IPS-15b (cell line): ENCODE data around the gene PDE8A.

Source experiments
- H3K27me3 ChIP-seq: one replicate; pipeline ENCODE4 v1.6.1; 2013; ENCODE audit warnings: low read length; ENCODE audit not compliant: control insufficient read depth, insufficient read depth
- H3K36me3 ChIP-seq: one replicate; pipeline ENCODE4 v1.6.1; 2013; ENCODE audit warnings: low read length; ENCODE audit not compliant: control insufficient read depth, insufficient read depth
- H3K4me1 ChIP-seq: one replicate; pipeline ENCODE4 v1.6.1; 2013; ENCODE audit warnings: mild to moderate bottlenecking, low read length; ENCODE audit not compliant: control insufficient read depth, insufficient read depth
- H3K4me3 ChIP-seq: one replicate; pipeline ENCODE4 v1.5.1; 2013; ENCODE audit warnings: low read depth, low read length
- H3K9ac ChIP-seq: one replicate; pipeline ENCODE4 v1.6.1; 2013; ENCODE audit warnings: low read depth, mild to moderate bottlenecking, low read length
- H3K9me3 ChIP-seq: one replicate; pipeline ENCODE4 v1.6.1; 2013; ENCODE audit warnings: mild to moderate bottlenecking, low read length; ENCODE audit not compliant: control insufficient read depth, insufficient read depth

PDE8A gene

DNA sequence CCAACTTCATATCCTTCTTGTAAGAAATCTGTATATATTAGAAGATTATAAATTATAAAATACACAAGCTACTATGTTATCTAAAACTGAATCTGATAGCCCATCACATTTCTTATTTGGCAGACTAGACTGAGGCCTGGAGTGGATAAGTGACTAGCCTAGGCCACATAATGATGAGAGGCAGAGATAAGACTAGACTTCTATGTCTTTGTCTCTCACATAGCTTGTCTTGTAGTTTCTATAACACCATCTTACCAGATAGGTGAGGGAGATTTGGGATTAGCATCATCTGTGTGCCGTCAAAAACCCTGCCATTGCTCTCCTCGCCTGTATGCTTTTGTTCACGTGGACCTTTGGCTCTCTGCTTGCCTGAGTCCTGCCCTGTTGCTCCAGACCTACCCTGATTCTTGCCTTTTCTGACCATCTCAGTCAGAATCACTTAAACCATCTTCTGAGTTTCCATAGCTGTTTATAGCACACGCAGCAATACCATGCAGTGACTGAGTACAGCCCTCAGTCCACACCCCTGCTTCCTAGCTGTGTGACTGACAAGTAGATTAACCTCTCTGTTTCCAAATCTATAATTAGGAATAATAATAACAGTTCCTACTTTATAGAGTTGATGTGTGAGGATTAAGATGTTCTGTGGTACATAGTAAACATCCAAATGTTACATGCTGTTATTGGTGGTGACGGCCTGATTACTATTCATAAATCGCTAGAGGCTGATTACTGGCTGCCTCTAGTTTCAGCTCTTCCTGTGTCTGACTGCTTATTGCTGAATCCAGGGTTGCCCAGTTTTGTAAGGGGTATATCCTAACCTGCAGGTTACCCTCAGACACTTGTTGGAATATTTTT, 49.7 kb downstream of the PDE8A start:
- H3K36me3 ChIP-seq = no peaks in the 10 kb centered on the region
- H3K4me3 ChIP-seq = no peak overlapping the region
- peaks cover 11% of the 10 kb centered on the region for H3K4me1 ChIP-seq
- H3K9ac ChIP-seq = no peak overlapping the region
- H3K27me3 ChIP-seq = no peaks in the 10 kb centered on the region
- H3K9me3 ChIP-seq = no peaks in the 10 kb centered on the region

DNA sequence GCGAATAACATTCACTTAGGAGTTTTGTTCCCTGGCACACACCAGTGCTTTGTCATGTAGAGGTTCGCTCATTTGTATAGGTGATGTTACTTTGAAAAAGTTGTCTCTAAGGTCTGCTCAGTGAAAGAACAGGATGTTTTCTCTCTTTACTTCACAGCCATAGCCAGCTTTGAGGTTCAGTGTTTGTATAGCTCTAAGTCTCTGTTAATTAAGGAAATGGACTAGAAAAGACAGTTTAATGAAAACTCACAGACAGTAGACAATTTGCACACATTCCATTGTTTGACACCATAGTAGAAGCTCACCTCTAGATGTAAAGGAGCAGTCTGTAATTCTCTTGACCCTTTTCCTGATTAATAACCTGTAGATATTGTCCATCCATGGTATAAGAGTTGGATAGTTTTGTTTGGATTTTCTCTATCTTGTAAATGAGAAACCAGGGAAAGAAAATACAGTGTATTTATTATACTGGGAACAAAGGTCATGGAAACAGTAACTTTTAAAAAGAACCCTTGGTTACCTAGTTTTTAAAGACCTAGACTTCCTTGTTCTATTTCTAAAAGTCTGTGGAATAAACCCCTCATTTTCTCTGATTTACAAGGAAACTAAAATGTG, 50.4 kb downstream of the PDE8A start:
- Histone ChIP-seq H3K9me3 (no peaks in the 10 kb centered on the region), H3K36me3 (no peaks in the 10 kb centered on the region), H3K9ac (no peak overlapping the region), H3K4me1 (peaks cover 11% of the 10 kb centered on the region), H3K27me3 (no peaks in the 10 kb centered on the region), H3K4me3 (no peak overlapping the region)

DNA sequence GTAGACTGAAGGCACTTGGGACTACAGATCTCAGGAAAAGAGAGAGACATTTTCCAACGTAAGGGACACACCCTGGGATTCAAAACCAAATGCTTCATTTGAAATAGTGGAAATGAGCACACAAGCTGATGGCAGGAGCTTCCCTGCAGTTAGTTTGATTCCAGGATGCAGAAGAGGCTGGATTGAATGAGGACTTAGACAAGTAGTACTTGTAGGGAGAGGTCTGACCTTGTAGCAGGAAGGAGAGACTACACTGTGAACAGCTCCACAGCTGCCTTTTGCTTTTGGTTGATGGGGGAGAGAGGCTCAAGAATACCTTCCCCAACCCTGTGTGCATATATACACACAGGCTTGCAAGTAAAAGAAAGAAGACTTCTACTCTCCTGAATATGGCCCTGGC, 51.5 kb downstream of the PDE8A start:
- H3K4me3 ChIP-seq = no peak overlapping the region
- no peaks in the 10 kb centered on the region for H3K27me3 ChIP-seq
- peak overlapping the region; percentile 28 for H3K9ac ChIP-seq
- H3K4me1 ChIP-seq = peaks cover 11% of the 10 kb centered on the region
- no peaks in the 10 kb centered on the region for H3K9me3 ChIP-seq
- H3K36me3 ChIP-seq = no peaks in the 10 kb centered on the region

DNA sequence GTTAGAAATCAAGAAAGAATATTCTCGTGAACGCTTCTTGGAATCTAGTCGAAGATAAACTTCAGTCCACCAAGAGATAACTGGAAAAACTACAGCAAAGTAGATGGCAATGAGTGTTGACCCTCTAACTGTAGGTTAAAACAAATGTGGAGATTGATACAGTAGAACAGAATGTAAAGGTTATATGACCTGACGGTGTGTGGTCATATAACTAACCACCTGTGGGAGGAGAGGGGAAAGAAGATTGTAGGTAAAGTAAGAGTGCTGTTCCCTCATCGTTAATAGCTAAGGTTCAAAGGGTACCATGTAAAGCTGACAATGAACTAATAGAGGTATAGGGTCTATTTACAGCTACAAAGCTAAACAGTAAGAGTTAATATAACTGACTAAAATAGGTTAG, 52.6 kb downstream of the PDE8A start:
- Histone ChIP-seq H3K9me3 (no peaks in the 10 kb centered on the region), H3K4me1 (peaks cover 11% of the 10 kb centered on the region), H3K27me3 (no peaks in the 10 kb centered on the region), H3K36me3 (no peaks in the 10 kb centered on the region), H3K9ac (no peak overlapping the region), H3K4me3 (no peak overlapping the region)

DNA sequence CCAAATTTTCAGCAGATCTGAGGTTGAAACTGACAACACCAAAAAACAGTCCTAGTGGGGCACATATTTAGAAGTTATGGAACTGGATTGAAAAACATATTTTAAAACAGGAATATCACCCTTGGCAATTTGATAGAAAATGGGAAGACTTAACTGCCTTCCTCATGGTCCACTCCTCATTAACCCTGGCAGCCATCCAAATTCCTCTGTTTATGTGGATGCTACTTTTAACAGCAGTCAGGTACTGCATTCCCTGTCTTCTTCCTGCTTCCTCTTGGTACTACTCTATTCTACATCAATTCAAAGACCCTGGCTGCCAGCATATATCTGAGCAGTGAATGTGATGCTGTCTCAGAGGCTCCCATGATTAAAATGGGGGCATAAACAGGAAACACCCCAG, 54.3 kb downstream of the PDE8A start:
- Histone ChIP-seq H3K9ac (no peak overlapping the region), H3K4me3 (no peak overlapping the region), H3K27me3 (no peaks in the 10 kb centered on the region), H3K4me1 (peaks cover 11% of the 10 kb centered on the region), H3K9me3 (no peaks in the 10 kb centered on the region), H3K36me3 (no peaks in the 10 kb centered on the region)

DNA sequence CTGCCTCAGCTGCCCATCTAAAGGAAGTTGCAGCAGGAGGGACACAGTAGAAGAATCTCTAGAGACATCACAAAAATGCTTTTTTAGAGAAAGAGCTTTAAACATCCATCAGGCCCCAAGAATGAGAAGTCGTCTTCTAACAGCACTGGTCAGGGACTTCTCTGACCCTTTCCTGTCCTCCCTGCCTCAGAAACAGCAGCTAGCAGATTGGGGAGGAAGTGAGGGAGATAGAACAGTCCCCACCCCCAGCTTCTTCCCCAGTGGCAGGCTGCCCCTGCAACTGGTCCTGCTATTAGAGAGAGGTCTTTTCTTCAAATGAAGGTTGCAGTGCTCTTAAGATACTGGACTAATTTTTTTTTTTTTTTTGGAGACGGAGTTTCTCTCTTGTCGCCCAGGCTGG, 55.1 kb downstream of the PDE8A start:
- H3K27me3 ChIP-seq = no peaks in the 10 kb centered on the region
- H3K4me1 ChIP-seq = peaks cover 9% of the 10 kb centered on the region
- H3K36me3 ChIP-seq = no peaks in the 10 kb centered on the region
- no peaks in the 10 kb centered on the region for H3K9me3 ChIP-seq
- no peak overlapping the region for H3K9ac ChIP-seq
- no peak overlapping the region for H3K4me3 ChIP-seq

DNA sequence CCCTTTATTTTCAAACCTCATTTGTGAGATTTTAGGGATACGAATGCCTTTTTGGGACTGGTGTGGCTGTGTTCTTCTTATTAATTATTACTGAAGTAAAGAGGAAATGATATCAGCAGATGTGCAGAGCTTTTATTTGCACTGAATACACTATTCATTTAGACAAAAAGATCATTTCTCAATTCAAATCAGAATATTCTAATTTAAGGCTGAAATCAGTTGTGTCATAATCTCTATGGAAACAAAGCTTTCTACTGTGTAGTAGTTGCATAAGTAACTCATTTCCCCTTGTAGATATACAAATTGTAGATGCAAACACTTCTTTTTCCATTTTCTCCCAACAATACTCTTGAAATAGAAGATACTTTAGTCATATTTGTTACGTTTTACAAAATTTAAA, 56.0 kb downstream of the PDE8A start:
- Histone ChIP-seq H3K27me3 (no peaks in the 10 kb centered on the region), H3K36me3 (no peaks in the 10 kb centered on the region), H3K4me1 (peaks cover 4% of the 10 kb centered on the region), H3K9ac (no peak overlapping the region), H3K4me3 (no peak overlapping the region), H3K9me3 (no peaks in the 10 kb centered on the region)

DNA sequence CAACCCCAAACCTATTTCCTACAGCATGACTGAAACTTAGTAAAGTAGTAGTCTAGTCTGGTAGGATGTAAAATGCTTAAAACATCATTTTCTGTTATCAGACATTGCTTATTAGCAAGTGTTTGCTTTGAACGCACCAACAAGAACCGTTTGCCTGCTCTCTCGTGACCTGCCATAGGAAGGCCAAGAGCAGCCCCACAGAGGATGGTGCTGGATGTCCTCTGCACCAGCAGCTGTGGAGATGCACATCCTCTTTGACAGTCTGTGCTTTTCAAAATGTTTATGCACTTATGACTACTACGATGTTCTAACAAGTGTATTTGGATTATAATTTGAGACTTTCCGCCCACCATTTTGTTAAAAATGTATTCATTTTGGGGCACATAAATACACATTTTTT, 59.6 kb downstream of the PDE8A start:
- Histone ChIP-seq H3K27me3 (no peaks in the 10 kb centered on the region), H3K36me3 (no peaks in the 10 kb centered on the region), H3K4me1 (no peaks in the 10 kb centered on the region), H3K4me3 (no peak overlapping the region), H3K9me3 (no peaks in the 10 kb centered on the region), H3K9ac (no peak overlapping the region)

DNA sequence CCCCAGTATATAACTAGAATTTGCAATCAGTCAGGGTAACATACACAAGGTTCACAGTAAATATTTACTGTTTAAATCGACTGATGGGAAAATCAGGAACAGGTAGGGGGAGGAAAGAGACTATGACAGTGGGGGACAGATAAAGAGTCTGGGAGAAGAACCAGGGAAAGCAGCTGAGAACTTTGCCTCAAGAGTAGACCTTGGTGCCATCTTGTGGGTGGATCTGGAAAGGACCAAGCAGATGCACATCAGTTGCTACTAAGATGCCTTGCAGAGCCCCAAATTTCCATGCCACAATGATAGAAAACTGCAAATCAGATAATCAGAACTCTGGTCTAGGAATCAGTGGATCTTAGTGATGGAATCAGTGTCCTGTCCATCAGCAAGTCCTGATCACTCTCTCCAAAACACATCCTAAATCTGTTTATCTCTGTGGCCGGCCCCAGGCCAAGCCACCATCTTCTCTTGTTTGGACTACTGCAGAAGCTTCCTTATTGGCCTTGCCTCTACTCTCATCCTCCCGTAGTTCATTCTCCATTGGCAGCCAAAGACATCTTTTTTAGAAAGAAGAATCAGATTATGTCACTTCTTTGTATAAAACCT, 62.7 kb downstream of the PDE8A start:
- Histone ChIP-seq H3K27me3 (no peaks in the 10 kb centered on the region), H3K9me3 (no peaks in the 10 kb centered on the region), H3K4me3 (no peak overlapping the region), H3K36me3 (no peaks in the 10 kb centered on the region), H3K9ac (no peak overlapping the region), H3K4me1 (no peaks in the 10 kb centered on the region)

DNA sequence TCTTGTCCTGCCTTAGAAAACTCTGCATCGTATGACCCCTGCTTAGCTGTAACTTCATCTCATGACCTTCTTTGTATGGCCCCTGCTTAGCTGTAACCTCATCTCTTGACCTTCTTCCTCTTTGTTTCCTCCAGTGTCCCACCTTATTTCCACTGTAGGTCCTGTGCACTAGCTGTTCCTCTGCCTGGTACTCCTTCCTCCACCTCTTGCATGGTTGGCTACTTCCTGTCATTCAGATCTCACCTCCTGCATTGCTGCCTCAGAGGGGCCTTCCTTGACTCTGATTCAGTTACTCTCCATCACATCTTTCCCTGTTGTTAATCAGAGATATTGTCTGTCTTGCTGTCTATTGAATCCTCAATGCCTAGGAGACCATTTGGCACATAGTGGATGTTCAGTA, 63.2 kb downstream of the PDE8A start:
- H3K4me1 ChIP-seq = no peaks in the 10 kb centered on the region
- H3K36me3 ChIP-seq = no peaks in the 10 kb centered on the region
- H3K27me3 ChIP-seq = no peaks in the 10 kb centered on the region
- no peaks in the 10 kb centered on the region for H3K9me3 ChIP-seq
- no peak overlapping the region for H3K4me3 ChIP-seq
- no peak overlapping the region for H3K9ac ChIP-seq

DNA sequence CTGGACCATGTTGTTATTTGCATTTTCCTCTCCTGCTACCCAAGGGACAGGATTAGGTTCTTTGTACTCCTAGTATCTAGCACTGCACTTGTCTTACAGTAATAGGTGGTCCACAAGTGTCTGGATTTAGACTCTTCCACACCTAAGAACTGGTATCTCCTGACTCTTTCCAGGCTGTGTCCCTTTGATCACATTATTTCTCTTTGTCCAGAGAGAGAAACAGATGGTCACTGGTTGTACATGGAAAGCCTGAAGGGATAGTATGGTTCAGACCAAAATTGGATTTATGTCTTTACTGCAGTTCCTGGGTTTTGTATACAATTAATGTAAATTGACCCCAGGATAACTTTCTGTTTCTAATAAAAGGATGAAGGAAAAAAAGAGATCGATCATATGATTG, 64.0 kb downstream of the PDE8A start:
- Histone ChIP-seq H3K27me3 (no peaks in the 10 kb centered on the region), H3K9ac (no peak overlapping the region), H3K4me3 (no peak overlapping the region), H3K9me3 (no peaks in the 10 kb centered on the region), H3K36me3 (no peaks in the 10 kb centered on the region), H3K4me1 (no peaks in the 10 kb centered on the region)
